T-helper 9 cell (primary cell): ENCODE measurements around the gene NPC1L1.

Experiments used
- DNase-seq: peaks from one replicate; pipeline ENCODE4 v3.0.0-alpha.2; 2020
- total RNA-seq, 2 donors: gene quantifications; one replicate each; lab custom pipeline; 2026; lab: John Stamatoyannopoulos, UW

Gene NPC1L1
- 0.24 to 0.49 reads per million in 2 donors for total RNA-seq

- DNase-seq = no peak
Measured at GRCh38 chr7:44541028-44541869, at the start of gene NPC1L1. TSS of gene NPC1L1 (minus strand) at chr7:44541330. CDS start at chr7:44541259, 71 bp downstream.

- no peak for DNase-seq
Measured at GRCh38 chr7:44590910-44591309, 49.8 kb upstream of the NPC1L1 start.

- peak; percentile 50 for DNase-seq
Measured at GRCh38 chr7:44587843-44588711, 46.9 kb upstream of the NPC1L1 start.

- DNase-seq = no peak
Measured at GRCh38 chr7:44583146-44583865, 42.2 kb upstream of the NPC1L1 start.

GRCh38 chr7:44581879-44582603 lies 40.9 kb upstream of the NPC1L1 start, which contains the start of gene TMED4:
TSS of gene TMED4 (minus strand) at chr7:44582231. CDS start at chr7:44582206, 25 bp downstream.
- DNase-seq = peak; percentile 100

GRCh38 chr7:44580945-44581878 lies 40.1 kb upstream of the NPC1L1 start:
- DNase-seq = peak; percentile 34

- no peak for DNase-seq
Measured at GRCh38 chr7:44576228-44576627, 35.1 kb upstream of the NPC1L1 start.

- no peak for DNase-seq
Measured at GRCh38 chr7:44575054-44575453, 33.9 kb upstream of the NPC1L1 start.

GRCh38 chr7:44574287-44574872 lies 33.2 kb upstream of the NPC1L1 start:
- DNase-seq = no peak

GRCh38 chr7:44573464-44574286 lies 32.5 kb upstream of the NPC1L1 start, which contains the start of gene DDX56:
TSS of gene DDX56 (minus strand) at chr7:44573908. CDS start at chr7:44573895, 13 bp downstream.
- peak; percentile 86 for DNase-seq

- DNase-seq = no peak
Measured at GRCh38 chr7:44572771-44573170, 31.6 kb upstream of the NPC1L1 start.

GRCh38 chr7:44569959-44570358 lies 28.8 kb upstream of the NPC1L1 start:
- no peak for DNase-seq

GRCh38 chr7:44568771-44569560 lies 27.8 kb upstream of the NPC1L1 start:
- no peak for DNase-seq

GRCh38 chr7:44567884-44568283 lies 26.8 kb upstream of the NPC1L1 start:
- no peak for DNase-seq

- no peak for DNase-seq
Measured at GRCh38 chr7:44566680-44567079, 25.6 kb upstream of the NPC1L1 start.

GRCh38 chr7:44565795-44566559 lies 24.8 kb upstream of the NPC1L1 start:
- no peak for DNase-seq

GRCh38 chr7:44565097-44565794 lies 24.1 kb upstream of the NPC1L1 start:
- DNase-seq = peak; percentile 52
